IgD-negative memory B cell (primary cell): ENCODE results near the gene BRD1. TPM values are rescaled to one million over a fixed set of nuclear protein-coding genes. Genes with fewer than 3 reads are reported as not detected.

Source experiments
- H3K27ac Mint-ChIP-seq, 3 donors: one replicate each; pipeline ENCODE4 v1.8.0; 2020 to 2022; ENCODE audit warnings: mild to moderate bottlenecking in 3 of 3, mixed read lengths in 3 of 3, moderate library complexity in 1 of 3
- H3K27me3 Mint-ChIP-seq: one replicate; pipeline ENCODE4 v1.8.0; 2021; ENCODE audit warnings: mixed read lengths
- H3K36me3 Mint-ChIP-seq: one replicate; pipeline ENCODE4 v1.8.0; 2020; ENCODE audit warnings: mild to moderate bottlenecking, mixed read lengths
- H3K4me1 Mint-ChIP-seq, 3 donors: one replicate each; pipeline ENCODE4 v1.8.0; 2020 to 2022; ENCODE audit warnings: mixed read lengths in 3 of 3, mild to moderate bottlenecking in 1 of 3
- H3K4me3 Mint-ChIP-seq, 4 donors: one replicate each; pipeline ENCODE4 v1.8.0; 2020 to 2022; ENCODE audit warnings: mild to moderate bottlenecking in 4 of 4, mixed read lengths in 4 of 4, moderate library complexity in 3 of 4
- H3K9me3 Mint-ChIP-seq, 3 donors: one replicate each; pipeline ENCODE4 v1.8.0; 2020 to 2021; ENCODE audit warnings: mixed read lengths in 3 of 3, mild to moderate bottlenecking in 1 of 3
- polyA plus RNA-seq: library from polyadenylated mRNA; unstranded; fragments of 300-500 nt; fragmentation: Illumina TruSeq; gene quantifications from one replicate; pipeline ENCODE4 v1.2.3, GENCODE V29; 2021

Gene BRD1
- 3.1 TPM for polyA plus RNA-seq

DNA sequence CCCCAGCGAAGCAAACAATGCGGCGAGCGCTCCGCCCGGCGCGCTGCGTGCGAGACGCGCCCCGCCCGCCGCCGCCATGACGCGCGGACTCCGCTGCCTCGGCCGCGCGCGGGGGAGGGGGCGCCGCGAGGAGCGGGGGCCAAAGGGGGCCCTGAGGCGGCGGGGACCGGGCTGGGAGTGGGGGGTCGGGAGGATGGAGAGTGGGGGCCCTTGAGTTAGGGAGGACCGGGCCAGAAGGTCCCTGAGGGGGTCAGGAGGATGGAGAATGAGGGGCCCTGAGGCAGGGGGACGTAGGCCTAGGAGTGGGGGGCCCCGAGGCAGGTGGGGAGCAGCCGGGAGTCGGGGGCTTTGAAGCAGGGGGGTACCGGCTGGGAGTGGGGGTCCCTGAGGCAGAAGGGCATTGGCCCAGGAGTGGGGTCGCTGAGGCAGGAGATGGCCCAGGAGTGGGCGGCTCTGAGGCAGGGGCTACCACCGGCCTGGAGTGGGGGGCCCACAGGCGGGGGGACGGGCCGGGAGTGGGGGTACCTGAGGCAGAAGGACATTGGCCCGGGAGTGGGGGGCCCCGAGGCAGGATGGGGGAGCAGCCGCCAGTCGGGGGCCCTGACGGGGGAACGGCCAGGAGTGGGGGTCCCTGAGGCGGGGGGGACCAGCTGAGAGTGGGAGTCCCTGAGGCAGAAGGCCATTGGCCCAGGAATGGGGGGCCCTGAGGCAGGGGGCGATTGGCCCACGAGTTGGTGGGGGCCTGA lies at the start of gene BRD1:
TSS of gene BRD1 (minus strand) at position 21 of the 746 bp plus-strand sequence. CDS start 3,556 bp downstream, outside the sequence.
- peaks cover 28 to 39% (median 30%) of the 10 kb centered on the region in 3 donors for H3K4me1 Mint-ChIP-seq
- peaks cover 2% of the 10 kb centered on the region for H3K27me3 Mint-ChIP-seq
- H3K9me3 Mint-ChIP-seq: no peaks in the 10 kb centered on the region
- peak within 1 kb of the TSS; percentile 91 to 94 (median 93) for H3K27ac Mint-ChIP-seq
- peak within 1 kb of the TSS; percentile 86 to 94 (median 91) for H3K4me3 Mint-ChIP-seq
- no peaks in the 10 kb centered on the region for H3K36me3 Mint-ChIP-seq

DNA sequence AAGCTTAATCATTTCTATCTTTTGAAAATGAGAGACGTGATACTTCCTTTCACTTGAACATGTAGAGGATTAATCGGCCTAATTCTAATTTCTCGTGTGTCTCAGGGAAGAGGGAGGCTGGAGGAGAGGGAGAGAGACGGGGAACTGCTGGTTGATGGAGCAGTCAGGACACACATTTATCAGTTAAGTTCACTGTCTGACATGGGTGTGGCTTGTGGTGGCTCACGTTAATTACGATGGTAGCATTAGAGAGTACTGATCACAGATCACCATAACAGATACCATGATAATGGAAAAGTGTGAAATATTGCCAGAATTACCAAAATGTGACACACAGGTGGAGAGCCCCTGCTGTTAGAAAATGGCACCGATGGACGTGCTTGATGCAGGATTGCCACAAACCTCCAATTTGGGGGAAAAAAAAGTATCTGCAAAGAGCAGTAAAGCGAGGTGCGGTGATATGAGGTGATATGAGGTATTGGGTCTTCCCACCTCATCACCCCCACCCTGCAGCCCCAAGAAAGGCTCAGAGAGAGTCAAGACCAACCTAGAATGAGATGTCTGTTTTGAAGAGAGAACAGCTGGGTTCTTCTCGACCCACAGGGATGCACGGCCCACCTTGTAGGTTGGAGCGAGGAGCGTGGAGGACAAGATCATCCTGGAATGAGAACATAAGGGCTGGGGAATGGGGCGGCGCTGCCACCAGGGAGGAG lies 45.7 kb upstream of the BRD1 start:
- no peak overlapping the region for H3K27ac Mint-ChIP-seq
- peaks cover 0 to 10% (median 2%) of the 10 kb centered on the region in 3 donors for H3K9me3 Mint-ChIP-seq
- H3K4me1 Mint-ChIP-seq: peaks cover 8 to 9% (median 8%) of the 10 kb centered on the region in 3 donors
- peaks cover 27% of the 10 kb centered on the region for H3K36me3 Mint-ChIP-seq
- no peak overlapping the region for H3K4me3 Mint-ChIP-seq
- H3K27me3 Mint-ChIP-seq: no peaks in the 10 kb centered on the region

DNA sequence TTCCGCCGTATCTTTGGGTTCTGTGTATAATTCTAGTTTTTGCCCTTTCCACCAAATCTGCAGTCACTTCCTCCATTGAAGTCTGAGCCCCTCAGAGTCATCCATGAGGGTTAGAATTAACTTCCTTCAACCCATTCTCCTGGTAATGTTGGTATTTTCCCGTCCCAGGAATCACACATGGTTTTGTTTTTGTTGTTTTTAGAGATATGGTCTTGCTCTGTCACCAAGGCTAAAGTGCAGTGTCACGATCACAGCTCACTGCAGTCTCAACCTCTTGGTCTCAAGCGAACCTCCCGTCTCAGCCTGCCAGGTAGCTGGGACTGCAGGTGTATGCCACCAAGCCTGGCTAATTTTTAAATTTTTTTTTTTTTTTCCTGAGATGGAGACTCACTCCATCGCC lies 44.7 kb upstream of the BRD1 start:
- H3K27me3 Mint-ChIP-seq: no peaks in the 10 kb centered on the region
- peaks cover 8 to 9% (median 8%) of the 10 kb centered on the region in 3 donors for H3K4me1 Mint-ChIP-seq
- peaks cover 0 to 10% (median 0%) of the 10 kb centered on the region in 3 donors for H3K9me3 Mint-ChIP-seq
- peaks cover 22% of the 10 kb centered on the region for H3K36me3 Mint-ChIP-seq
- H3K27ac Mint-ChIP-seq: no peak overlapping the region
- no peak overlapping the region for H3K4me3 Mint-ChIP-seq

DNA sequence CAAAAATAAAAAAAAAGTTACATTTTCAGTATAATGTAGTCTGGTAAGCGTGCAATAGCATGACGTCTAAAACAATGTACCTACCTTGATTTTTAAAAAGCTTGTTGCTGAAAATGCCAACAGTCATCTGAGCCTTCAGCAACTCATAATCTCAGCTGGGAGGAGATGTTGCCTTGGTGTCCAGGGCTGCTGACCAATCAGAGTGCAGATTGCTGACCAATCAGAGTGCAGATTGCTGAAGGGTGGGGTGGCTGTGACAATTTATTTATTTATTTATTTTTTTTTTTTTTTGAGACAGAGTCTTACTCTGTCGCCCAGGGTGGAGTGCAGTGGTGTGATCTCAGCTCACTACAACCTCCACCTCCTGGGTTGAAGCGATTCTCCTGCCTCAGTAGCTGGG lies 43.8 kb upstream of the BRD1 start:
- Mint-ChIP-seq H3K27ac (no peak overlapping the region), H3K4me1 (peaks cover 8 to 9% (median 8%) of the 10 kb centered on the region in 3 donors), H3K27me3 (no peaks in the 10 kb centered on the region), H3K4me3 (no peak overlapping the region), H3K36me3 (peaks cover 25% of the 10 kb centered on the region), H3K9me3 (peaks cover 0 to 19% (median 3%) of the 10 kb centered on the region in 3 donors)

DNA sequence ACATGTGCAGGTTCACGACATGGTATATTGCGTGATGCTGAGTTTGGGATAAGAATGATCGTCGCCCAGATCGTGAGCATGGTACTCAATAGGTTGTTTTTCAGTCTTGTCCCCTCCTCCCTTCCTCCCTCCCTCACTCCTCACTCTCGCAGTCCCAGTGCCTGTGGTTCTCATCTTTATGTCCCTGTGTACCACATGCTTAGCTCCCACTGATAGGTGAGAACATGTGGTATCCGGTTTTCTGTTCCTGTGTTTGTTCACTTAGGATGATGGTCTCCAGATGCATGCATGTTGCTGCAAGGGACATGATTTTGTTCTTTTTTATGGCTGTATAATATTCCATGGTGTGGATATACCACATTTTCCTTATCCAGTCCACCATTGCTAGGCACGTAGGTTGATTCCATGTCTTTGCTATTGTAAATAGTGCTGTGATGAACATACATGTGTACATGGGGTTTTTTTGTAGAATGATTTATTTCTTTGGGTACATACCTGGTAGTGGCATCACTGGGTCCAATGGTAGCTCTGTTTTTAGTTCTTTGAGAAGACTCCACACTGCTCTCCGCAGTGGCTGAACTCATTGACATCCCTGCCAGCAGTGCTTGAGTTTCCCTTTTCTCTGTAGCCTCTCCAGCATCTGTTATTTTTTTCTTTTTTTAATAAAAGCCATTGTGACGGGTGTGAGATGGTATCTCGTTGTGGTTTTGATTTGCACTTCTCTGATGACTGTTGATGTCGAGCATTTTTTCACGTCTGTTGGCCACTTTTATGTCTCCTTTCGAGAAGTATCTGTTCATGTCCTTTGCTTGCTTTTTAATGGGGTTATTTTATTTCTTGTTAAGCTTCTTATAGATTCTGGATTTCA lies 42.4 kb upstream of the BRD1 start:
- H3K9me3 Mint-ChIP-seq: peaks cover 3 to 30% (median 3%) of the 10 kb centered on the region in 3 donors
- H3K27me3 Mint-ChIP-seq: no peaks in the 10 kb centered on the region
- H3K4me1 Mint-ChIP-seq: peaks cover 8 to 11% (median 11%) of the 10 kb centered on the region in 3 donors
- H3K4me3 Mint-ChIP-seq: peak overlapping the region in 1 of 4 donors; percentile 41
- H3K36me3 Mint-ChIP-seq: peaks cover 32% of the 10 kb centered on the region
- peak overlapping the region in 2 of 3 donors; percentile 39 to 76 for H3K27ac Mint-ChIP-seq

DNA sequence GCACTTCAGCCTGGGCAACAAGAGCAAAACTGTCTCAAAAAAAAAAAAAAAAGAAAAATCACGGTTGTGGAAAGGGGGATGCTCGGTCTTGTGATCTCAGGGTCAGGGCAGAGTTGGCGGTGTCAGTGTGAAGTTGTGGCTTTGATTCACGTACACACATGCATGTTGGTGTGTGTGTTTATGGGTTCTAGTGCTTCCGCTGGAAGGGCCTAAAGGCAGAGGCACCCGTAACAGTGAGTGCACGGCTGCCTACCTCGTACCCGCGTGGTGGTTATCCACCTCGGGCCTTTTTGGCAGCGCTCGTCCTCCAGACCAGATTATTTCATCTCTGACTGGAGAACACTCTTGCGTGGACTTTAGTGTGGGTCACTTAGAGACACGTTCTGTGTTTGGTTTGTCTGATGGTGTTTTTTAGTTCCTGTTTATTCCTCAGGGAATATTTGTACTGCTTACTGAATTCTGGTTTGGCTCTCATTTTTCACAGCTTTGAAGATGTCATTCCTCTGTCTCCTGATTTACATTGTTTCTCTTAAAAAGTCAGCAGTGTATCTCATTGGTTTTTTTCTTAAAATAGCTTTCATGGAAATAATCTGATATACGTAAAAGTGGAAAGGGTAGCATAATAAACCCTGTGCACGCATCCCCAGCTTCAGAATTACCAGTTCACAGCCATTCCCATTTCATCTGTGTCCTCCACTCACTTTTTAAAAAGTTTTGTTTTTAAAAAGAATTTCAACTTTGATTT lies 41.6 kb upstream of the BRD1 start:
- peak overlapping the region in 2 of 4 donors; percentile 27 to 68 for H3K4me3 Mint-ChIP-seq
- H3K27ac Mint-ChIP-seq: no peak overlapping the region
- H3K27me3 Mint-ChIP-seq: no peaks in the 10 kb centered on the region
- peaks cover 8 to 11% (median 8%) of the 10 kb centered on the region in 3 donors for H3K4me1 Mint-ChIP-seq
- H3K9me3 Mint-ChIP-seq: peaks cover 3 to 30% (median 3%) of the 10 kb centered on the region in 3 donors
- peaks cover 29% of the 10 kb centered on the region for H3K36me3 Mint-ChIP-seq

DNA sequence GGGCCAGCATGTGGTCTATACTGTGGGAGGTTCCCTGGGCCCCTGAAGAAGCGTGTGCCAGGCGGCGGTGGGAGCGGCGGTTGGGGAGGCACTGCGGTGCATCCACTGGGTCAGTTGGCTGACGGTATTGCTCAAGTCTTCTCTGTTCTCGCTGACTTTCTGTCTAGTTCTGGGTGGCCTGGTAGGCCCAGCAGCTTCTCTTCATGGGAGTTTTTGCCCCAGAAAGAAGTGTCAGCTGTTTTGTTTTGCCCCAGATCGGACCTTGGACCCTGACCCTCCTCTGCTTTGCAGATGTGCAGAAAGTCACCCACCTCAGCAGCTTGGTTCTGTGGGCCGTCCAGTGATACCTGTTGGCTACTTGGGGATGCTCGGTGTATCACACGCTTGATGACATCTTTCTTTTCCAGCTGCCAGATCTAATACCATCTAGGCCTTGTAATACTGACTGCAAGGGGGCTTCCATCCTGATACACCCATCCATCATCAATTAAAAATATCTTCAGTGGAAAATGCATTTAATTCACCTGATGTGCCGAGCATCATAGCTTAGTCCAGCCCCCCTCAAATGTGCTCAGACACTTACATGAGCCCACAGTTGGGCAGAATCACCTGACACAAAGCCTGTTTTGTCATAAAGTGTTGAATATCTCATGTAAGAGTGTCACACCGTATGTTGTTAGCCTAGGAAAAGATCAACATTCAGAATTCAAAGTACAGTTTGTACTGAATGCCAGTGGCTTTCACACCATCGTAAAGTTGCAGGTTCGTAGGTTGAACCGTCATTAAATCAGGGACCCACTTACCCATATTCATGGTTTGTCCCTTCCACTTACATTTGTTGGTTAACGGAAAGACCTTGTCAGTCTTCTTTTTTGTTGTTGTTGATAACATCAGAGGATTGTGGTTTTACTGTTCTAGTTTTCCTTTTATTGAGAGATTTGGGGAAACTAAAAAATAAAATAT lies 39.9 kb upstream of the BRD1 start:
- H3K36me3 Mint-ChIP-seq: peaks cover 27% of the 10 kb centered on the region
- peak overlapping the region in 1 of 3 donors; percentile 50 for H3K27ac Mint-ChIP-seq
- peaks cover 3 to 30% (median 7%) of the 10 kb centered on the region in 3 donors for H3K9me3 Mint-ChIP-seq
- H3K4me1 Mint-ChIP-seq: peaks cover 4 to 14% (median 12%) of the 10 kb centered on the region in 3 donors
- H3K4me3 Mint-ChIP-seq: peak overlapping the region in 1 of 4 donors; percentile 24
- H3K27me3 Mint-ChIP-seq: no peaks in the 10 kb centered on the region

DNA sequence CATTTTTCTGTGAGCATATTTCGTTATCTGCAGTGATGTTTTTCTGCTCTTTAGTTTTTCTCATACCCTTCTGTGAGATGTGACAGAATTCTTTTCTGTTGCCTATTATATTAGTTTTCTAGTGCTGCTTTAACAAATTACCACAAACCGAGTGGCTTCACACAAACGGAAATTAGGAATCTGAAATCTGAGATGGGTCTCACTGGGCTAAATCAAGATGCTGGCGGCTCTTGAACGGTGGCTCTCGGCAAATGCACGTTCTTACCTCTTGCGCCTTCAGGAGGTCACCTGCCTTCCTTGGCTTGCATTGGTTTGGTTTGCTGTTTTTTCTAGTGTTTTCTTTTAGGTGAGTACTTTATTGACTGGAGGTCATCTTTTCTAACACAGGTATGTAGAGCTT lies 39.0 kb upstream of the BRD1 start:
- no peaks in the 10 kb centered on the region for H3K27me3 Mint-ChIP-seq
- peaks cover 0 to 17% (median 14%) of the 10 kb centered on the region in 3 donors for H3K4me1 Mint-ChIP-seq
- no peak overlapping the region for H3K27ac Mint-ChIP-seq

DNA sequence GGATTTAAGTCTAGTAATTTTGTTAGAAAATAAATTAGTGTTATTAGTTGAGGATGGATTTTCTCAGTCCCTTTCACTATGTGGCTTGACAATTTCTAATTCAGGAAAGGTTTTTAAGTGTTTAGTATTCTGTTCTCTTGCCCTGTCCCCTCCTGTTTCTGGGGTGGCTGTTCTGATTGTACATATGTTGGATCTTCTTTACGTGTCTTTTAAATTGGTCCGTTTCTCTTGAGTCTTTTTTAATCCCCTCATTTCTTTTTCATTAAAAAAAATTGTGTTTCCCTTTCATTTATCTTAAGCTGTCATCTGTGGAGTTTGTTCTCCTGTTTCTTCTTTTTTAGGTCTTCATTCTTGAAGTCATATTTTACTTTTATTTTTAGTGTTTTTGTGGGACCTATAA lies 38.5 kb upstream of the BRD1 start:
- no peak overlapping the region for H3K27ac Mint-ChIP-seq
- no peaks in the 10 kb centered on the region for H3K27me3 Mint-ChIP-seq
- H3K4me1 Mint-ChIP-seq: peaks cover 0 to 17% (median 14%) of the 10 kb centered on the region in 3 donors
- H3K9me3 Mint-ChIP-seq: peaks cover 3 to 30% (median 7%) of the 10 kb centered on the region in 3 donors
- H3K36me3 Mint-ChIP-seq: peaks cover 27% of the 10 kb centered on the region
- no peak overlapping the region for H3K4me3 Mint-ChIP-seq

More for the DNA sequence above, 39.0 kb upstream of the BRD1 start:
- Mint-ChIP-seq H3K4me3 (peak overlapping the region in 1 of 4 donors; percentile 24), H3K9me3 (peaks cover 3 to 30% (median 7%) of the 10 kb centered on the region in 3 donors), H3K36me3 (peaks cover 27% of the 10 kb centered on the region)

DNA sequence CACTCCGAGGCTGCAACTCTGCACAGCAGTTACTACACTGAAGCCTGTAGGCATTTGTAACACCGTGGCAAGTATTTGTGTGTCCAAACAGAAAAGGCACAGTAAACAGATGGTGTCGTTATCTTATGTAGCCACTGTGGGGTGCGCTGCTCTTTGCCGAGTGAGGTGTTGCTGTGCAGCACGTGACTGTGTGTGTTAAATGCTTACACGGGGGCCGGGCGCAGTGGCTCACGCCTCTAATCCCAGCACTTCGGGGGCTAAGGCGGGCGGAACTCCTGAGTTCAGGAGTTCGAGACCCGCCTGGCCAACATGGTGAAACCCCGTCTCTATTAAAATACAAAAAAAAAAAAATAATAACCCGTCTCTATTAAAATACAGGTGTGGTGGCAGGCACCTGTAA lies 37.5 kb upstream of the BRD1 start:
- H3K4me3 Mint-ChIP-seq: peak overlapping the region in 1 of 4 donors; percentile 39
- H3K4me1 Mint-ChIP-seq: peaks cover 0 to 20% (median 11%) of the 10 kb centered on the region in 3 donors
- H3K9me3 Mint-ChIP-seq: peaks cover 3 to 30% (median 7%) of the 10 kb centered on the region in 3 donors
- H3K27me3 Mint-ChIP-seq: no peaks in the 10 kb centered on the region
- peaks cover 24% of the 10 kb centered on the region for H3K36me3 Mint-ChIP-seq
- no peak overlapping the region for H3K27ac Mint-ChIP-seq

DNA sequence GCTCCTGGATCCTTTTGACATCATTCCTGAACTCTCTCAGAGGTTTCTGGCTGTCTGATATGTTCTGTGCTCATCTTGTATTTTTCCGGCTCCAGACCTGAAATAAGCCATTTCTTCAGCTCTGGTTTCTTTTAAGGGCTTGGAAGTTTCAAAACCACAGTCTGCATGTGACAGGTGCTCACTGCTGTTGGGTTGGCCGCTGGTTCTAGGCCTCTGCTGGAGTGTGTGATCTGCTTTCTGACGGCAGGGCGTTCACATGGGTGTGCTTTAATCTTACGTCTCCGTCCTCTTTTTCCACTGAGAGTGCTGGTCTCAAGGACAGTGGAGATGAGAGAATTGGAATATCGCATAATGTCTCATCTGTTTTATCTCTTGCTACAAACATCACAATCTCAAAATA lies 36.3 kb upstream of the BRD1 start:
- Mint-ChIP-seq H3K36me3 (peaks cover 14% of the 10 kb centered on the region), H3K27ac (no peak overlapping the region), H3K4me3 (no peak overlapping the region), H3K9me3 (peaks cover 3 to 20% (median 7%) of the 10 kb centered on the region in 3 donors), H3K4me1 (peaks cover 4 to 19% (median 13%) of the 10 kb centered on the region in 3 donors), H3K27me3 (no peaks in the 10 kb centered on the region)

DNA sequence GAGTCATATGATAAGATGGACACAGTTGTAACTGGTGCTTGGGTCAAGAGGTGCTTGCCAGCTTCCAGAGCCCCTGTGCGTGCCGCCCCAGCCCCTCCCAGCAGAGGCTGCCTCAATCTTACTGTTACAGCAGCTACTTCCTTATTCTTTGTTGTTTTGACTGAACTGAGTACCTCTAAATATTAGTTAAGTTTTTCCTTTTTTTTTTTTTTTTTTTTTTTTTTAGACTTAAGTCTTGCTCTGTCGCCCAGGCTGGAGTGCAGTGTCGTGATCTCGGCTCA lies 34.8 kb upstream of the BRD1 start:
- peak overlapping the region in 1 of 3 donors; percentile 52 for H3K27ac Mint-ChIP-seq
- H3K27me3 Mint-ChIP-seq: no peaks in the 10 kb centered on the region
- H3K4me3 Mint-ChIP-seq: no peak overlapping the region
- H3K4me1 Mint-ChIP-seq: peaks cover 6 to 20% (median 15%) of the 10 kb centered on the region in 3 donors
- H3K36me3 Mint-ChIP-seq: peaks cover 13% of the 10 kb centered on the region
- H3K9me3 Mint-ChIP-seq: peaks cover 3 to 20% (median 7%) of the 10 kb centered on the region in 3 donors
